Hindlimb muscle (tissue), 1 donor: ENCODE measurements around the gene RAPH1. TPM values are rescaled to one million over a fixed set of nuclear protein-coding genes. Genes with fewer than 3 reads are reported as not detected.

Experiments
- DNase-seq: peaks from one replicate; pipeline ENCODE4 v3.0.0-alpha.2; 2013
- polyA plus RNA-seq: library from polyadenylated mRNA; unstranded; fragments of 120-200 nt; gene quantifications from one replicate; pipeline ENCODE4 v1.2.1, GENCODE V29; 2013; ENCODE audit not compliant: insufficient read length

The RAPH1 gene
- polyA plus RNA-seq, 1 donor, result 40.2 TPM

- no peak for DNase-seq
Observed at GRCh38 chr2:203480623-203481022, 54.5 kb downstream of the RAPH1 start.

- no peak for DNase-seq
Observed at GRCh38 chr2:203476881-203477280, 58.2 kb downstream of the RAPH1 start.

- DNase-seq, result no peak
Observed at GRCh38 chr2:203471323-203471722, 63.8 kb downstream of the RAPH1 start.

GRCh38 chr2:203470371-203470770 is 64.7 kb downstream of the RAPH1 start:
- DNase-seq, result no peak

GRCh38 chr2:203469546-203469945 is 65.6 kb downstream of the RAPH1 start:
- no peak for DNase-seq

- peak; percentile 70 for DNase-seq
Observed at GRCh38 chr2:203463266-203463678, 71.8 kb downstream of the RAPH1 start.

GRCh38 chr2:203462308-203462707 is 72.8 kb downstream of the RAPH1 start:
- no peak for DNase-seq

GRCh38 chr2:203461746-203462145 is 73.4 kb downstream of the RAPH1 start:
- DNase-seq, result no peak

GRCh38 chr2:203455209-203455608 is 79.9 kb downstream of the RAPH1 start:
- DNase-seq, result no peak

- DNase-seq, result peak; percentile 51
Observed at GRCh38 chr2:203453858-203454451, 81.1 kb downstream of the RAPH1 start.

GRCh38 chr2:203451689-203452088 is 83.4 kb downstream of the RAPH1 start:
- no peak for DNase-seq

- DNase-seq, result no peak
Observed at GRCh38 chr2:203451011-203451410, 84.1 kb downstream of the RAPH1 start.

- no peak for DNase-seq
Observed at GRCh38 chr2:203450561-203450960, 84.5 kb downstream of the RAPH1 start.

- no peak for DNase-seq
Observed at GRCh38 chr2:203446780-203447179, 88.3 kb downstream of the RAPH1 start.

GRCh38 chr2:203446071-203446481 is 89.0 kb downstream of the RAPH1 start:
- no peak for DNase-seq

- DNase-seq, result no peak
Observed at GRCh38 chr2:203444738-203445137, 90.4 kb downstream of the RAPH1 start.

- DNase-seq, result no peak
Observed at GRCh38 chr2:203442463-203442862, 92.6 kb downstream of the RAPH1 start.

- DNase-seq, result no peak
Observed at GRCh38 chr2:203441463-203441862, 93.6 kb downstream of the RAPH1 start.

- no peak for DNase-seq
Observed at GRCh38 chr2:203440671-203441070, 94.4 kb downstream of the RAPH1 start.

GRCh38 chr2:203438528-203438927 is 96.6 kb downstream of the RAPH1 start:
- DNase-seq, result no peak

GRCh38 chr2:203437511-203437910 is 97.6 kb downstream of the RAPH1 start:
- no peak for DNase-seq

- DNase-seq, result no peak
Observed at GRCh38 chr2:203436496-203436895, 98.6 kb downstream of the RAPH1 start.

- DNase-seq, result no peak
Observed at GRCh38 chr2:203432811-203433210, 102.3 kb downstream of the RAPH1 start.

GRCh38 chr2:203431391-203432185 is 103.5 kb downstream of the RAPH1 start:
- DNase-seq, result no peak
